SK-N-SH treated with all-trans-retinoic acid at 6 μM for 48 hours (cell line): Measurements from ENCODE around the gene CHST8.

ENCODE experiments used
- ATAC-seq: fragments of 200-7000 bp; cut with Tn5 transposase; 3 replicates; pipeline ENCODE4 v1.9.1; 2020; ENCODE audit warnings: mild to moderate bottlenecking, moderate library complexity
- BACH2 ChIP-seq: fragments of 250-450 bp; sonication (Bioruptor Pico); IDR thresholded peaks from 2 replicates; pipeline ENCODE4 v1.9.0; 2021; ENCODE audit warnings: mild to moderate bottlenecking, borderline replicate concordance
- CREB5 ChIP-seq: fragments of 250-450 bp; sonication (Bioruptor Pico); IDR thresholded peaks from 2 replicates; pipeline ENCODE4 v1.5.1; 2020; ENCODE audit warnings: low read depth, mild to moderate bottlenecking, moderate library complexity
- CSDC2 ChIP-seq: fragments of 250-450 bp; sonication (Bioruptor Pico); IDR thresholded peaks from 2 replicates; pipeline ENCODE4 v1.5.0; 2020; ENCODE audit warnings: mild to moderate bottlenecking, moderate library complexity
- ESRRG ChIP-seq: fragments of 250-450 bp; sonication (Bioruptor Pico); IDR thresholded peaks from 2 replicates; pipeline ENCODE4 v1.6.1; 2021; ENCODE audit warnings: mild to moderate bottlenecking
- ISL1 ChIP-seq: fragments of 250-450 bp; sonication (Bioruptor Pico); IDR thresholded peaks from 2 replicates; pipeline ENCODE4 v2.1.2; 2022; ENCODE audit warnings: mild to moderate bottlenecking, moderate library complexity
- OSR1 ChIP-seq: fragments of 250-450 bp; sonication (Bioruptor Pico); IDR thresholded peaks from 2 replicates; pipeline ENCODE4 v1.8.0; 2022; ENCODE audit warnings: moderate library complexity, mild to moderate bottlenecking, inconsistent platforms
- PPARA ChIP-seq: fragments of 250-450 bp; sonication (Bioruptor Pico); IDR thresholded peaks from 2 replicates; pipeline ENCODE4 v1.5.0; 2020; ENCODE audit warnings: mild to moderate bottlenecking, borderline replicate concordance
- RARB ChIP-seq: fragments of 250-450 bp; sonication (Bioruptor Pico); IDR thresholded peaks from 2 replicates; pipeline ENCODE4 v1.8.0; 2021; ENCODE audit warnings: mild to moderate bottlenecking, moderate library complexity
- SNAI2 ChIP-seq: fragments of 250-450 bp; sonication (Bioruptor Pico); IDR thresholded peaks from 2 replicates; pipeline ENCODE4 v1.5.0; 2020; ENCODE audit warnings: mild to moderate bottlenecking, moderate library complexity
- TCF4 ChIP-seq: fragments of 250-450 bp; sonication (Bioruptor Pico); IDR thresholded peaks from 2 replicates; pipeline ENCODE4 v1.8.0; 2021; ENCODE audit warnings: mild to moderate bottlenecking, moderate library complexity, borderline replicate concordance
- TOX ChIP-seq: fragments of 250-450 bp; sonication (Bioruptor Pico); IDR thresholded peaks from 2 replicates; pipeline ENCODE4 v1.8.0; 2021; ENCODE audit warnings: mild to moderate bottlenecking, moderate library complexity, borderline replicate concordance
- TSHZ2 ChIP-seq: fragments of 250-450 bp; sonication (Bioruptor Pico); IDR thresholded peaks from 2 replicates; pipeline ENCODE4 v1.5.0; 2020; ENCODE audit warnings: mild to moderate bottlenecking, moderate library complexity
- ZFP30 ChIP-seq: fragments of 450-650 bp; formaldehyde crosslinking; IDR thresholded peaks from 2 replicates; pipeline ENCODE4 v1.5.0; 2022; ENCODE audit warnings: mild to moderate bottlenecking, moderate library complexity
- ZNF70 ChIP-seq: fragments of 450-650 bp; formaldehyde crosslinking; IDR thresholded peaks from 2 replicates; pipeline ENCODE4 v1.5.0; 2020; ENCODE audit warnings: mild to moderate bottlenecking, moderate library complexity
- ZNF8 ChIP-seq: fragments of 450-650 bp; formaldehyde crosslinking; IDR thresholded peaks from 2 replicates; pipeline ENCODE4 v1.5.0; 2020; ENCODE audit warnings: mild to moderate bottlenecking, moderate library complexity
- TF ChIP-seq, protein P1 (sequence below): fragments of 250-450 bp; sonication (Bioruptor Pico); IDR thresholded peaks from 2 replicates; pipeline ENCODE4 v1.8.0; 2021; ENCODE audit warnings: low read depth, mild to moderate bottlenecking, moderate library complexity, borderline replicate concordance
- TF ChIP-seq, protein P2 (sequence below): fragments of 250-450 bp; sonication (Bioruptor Pico); IDR thresholded peaks from 2 replicates; pipeline ENCODE4 v1.5.1; 2021; ENCODE audit warnings: mild to moderate bottlenecking, moderate library complexity
- TF ChIP-seq, protein P3 (sequence below): fragments of 250-450 bp; sonication (Bioruptor Pico); IDR thresholded peaks from 2 replicates; pipeline ENCODE4 v1.8.0; 2020; ENCODE audit warnings: mild to moderate bottlenecking, moderate library complexity, borderline replicate concordance

Gene CHST8

DNA sequence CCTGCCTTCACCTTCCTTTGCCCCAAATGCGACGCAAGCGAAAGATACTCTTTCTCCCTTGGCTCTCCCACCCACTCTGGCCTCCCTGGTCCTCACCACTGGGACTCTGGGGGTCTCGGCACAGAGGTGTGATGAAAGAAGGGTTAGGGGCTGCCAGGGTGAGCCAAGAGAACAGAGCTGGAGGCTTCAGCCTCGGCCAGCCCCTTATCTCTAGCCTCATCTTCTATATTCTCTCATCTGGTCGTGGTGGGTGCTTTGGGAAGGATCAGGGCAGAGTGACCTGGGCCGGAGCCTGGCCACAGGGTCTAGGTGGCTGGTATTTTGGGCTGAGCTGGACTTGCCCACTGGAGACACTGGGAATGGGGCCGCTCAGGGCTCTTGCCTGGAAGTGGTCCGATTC lies 103.8 kb downstream of the CHST8 start:
- TF ChIP-seq TCF4 (CRISPR knock-in tag) (no peak), ZNF8 (CRISPR knock-in tag) (no peak)
- ATAC-seq = no peak

DNA sequence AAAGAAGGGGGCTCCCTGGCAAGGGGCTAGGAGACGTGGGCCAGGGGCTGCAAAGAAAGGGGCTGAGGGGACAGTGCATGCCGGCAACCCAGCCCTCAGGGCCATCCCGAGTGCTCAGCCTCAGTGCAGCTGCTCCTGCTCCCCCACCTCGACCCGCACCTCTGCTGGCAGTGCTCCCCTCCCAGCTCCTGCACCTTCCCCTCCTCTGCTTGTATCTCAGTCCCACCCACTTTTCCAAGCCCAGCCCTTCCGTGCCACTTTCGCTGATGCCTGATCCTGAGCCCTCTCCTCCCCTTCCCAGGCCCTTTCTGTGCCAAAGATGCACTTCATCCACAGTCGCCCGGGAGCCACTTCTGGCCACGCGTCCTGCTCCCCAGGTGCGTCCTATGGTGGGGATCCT lies 105.0 kb downstream of the CHST8 start:
- ATAC-seq = no peak

GRCh38 chr19:33727331-33727998 lies 105.7 kb downstream of the CHST8 start:
- no peak for TF ChIP-seq ISL1 (CRISPR knock-in tag)
- no peak for TF ChIP-seq TSHZ2 (CRISPR knock-in tag)
- no peak for TF ChIP-seq TOX
- TF ChIP-seq, protein P1, sequence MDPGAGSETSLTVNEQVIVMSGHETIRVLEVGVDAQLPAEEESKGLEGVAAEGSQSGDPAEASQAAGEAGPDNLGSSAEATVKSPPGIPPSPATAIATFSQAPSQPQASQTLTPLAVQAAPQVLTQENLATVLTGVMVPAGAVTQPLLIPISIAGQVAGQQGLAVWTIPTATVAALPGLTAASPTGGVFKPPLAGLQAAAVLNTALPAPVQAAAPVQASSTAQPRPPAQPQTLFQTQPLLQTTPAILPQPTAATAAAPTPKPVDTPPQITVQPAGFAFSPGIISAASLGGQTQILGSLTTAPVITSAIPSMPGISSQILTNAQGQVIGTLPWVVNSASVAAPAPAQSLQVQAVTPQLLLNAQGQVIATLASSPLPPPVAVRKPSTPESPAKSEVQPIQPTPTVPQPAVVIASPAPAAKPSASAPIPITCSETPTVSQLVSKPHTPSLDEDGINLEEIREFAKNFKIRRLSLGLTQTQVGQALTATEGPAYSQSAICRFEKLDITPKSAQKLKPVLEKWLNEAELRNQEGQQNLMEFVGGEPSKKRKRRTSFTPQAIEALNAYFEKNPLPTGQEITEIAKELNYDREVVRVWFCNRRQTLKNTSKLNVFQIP (CRISPR knock-in tag) = no peak
- TF ChIP-seq SNAI2 = no peak
- no peak for TF ChIP-seq CSDC2
- TF ChIP-seq TCF4 (CRISPR knock-in tag) = no peak
- no peak for TF ChIP-seq PPARA
- TF ChIP-seq RARB (CRISPR knock-in tag) = no peak
- TF ChIP-seq CREB5 = no peak
- TF ChIP-seq ZNF8 (CRISPR knock-in tag) = no peak
- no peak for ATAC-seq

More for the DNA sequence above, 105.0 kb downstream of the CHST8 start:
- TF ChIP-seq CSDC2 (no peak), ESRRG (CRISPR knock-in tag) (no peak), BACH2 (CRISPR knock-in tag) (no peak), ZNF70 (CRISPR knock-in tag) (no peak), ZNF8 (CRISPR knock-in tag) (no peak), TCF4 (CRISPR knock-in tag) (no peak), ISL1 (CRISPR knock-in tag) (no peak), OSR1 (CRISPR knock-in tag) (no peak), ZFP30 (no peak), TSHZ2 (CRISPR knock-in tag) (no peak)
- TF ChIP-seq, protein P2, sequence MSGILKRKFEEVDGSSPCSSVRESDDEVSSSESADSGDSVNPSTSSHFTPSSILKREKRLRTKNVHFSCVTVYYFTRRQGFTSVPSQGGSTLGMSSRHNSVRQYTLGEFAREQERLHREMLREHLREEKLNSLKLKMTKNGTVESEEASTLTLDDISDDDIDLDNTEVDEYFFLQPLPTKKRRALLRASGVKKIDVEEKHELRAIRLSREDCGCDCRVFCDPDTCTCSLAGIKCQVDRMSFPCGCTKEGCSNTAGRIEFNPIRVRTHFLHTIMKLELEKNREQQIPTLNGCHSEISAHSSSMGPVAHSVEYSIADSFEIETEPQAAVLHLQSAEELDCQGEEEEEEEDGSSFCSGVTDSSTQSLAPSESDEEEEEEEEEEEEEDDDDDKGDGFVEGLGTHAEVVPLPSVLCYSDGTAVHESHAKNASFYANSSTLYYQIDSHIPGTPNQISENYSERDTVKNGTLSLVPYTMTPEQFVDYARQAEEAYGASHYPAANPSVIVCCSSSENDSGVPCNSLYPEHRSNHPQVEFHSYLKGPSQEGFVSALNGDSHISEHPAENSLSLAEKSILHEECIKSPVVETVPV = no peak
- TF ChIP-seq, protein P3, sequence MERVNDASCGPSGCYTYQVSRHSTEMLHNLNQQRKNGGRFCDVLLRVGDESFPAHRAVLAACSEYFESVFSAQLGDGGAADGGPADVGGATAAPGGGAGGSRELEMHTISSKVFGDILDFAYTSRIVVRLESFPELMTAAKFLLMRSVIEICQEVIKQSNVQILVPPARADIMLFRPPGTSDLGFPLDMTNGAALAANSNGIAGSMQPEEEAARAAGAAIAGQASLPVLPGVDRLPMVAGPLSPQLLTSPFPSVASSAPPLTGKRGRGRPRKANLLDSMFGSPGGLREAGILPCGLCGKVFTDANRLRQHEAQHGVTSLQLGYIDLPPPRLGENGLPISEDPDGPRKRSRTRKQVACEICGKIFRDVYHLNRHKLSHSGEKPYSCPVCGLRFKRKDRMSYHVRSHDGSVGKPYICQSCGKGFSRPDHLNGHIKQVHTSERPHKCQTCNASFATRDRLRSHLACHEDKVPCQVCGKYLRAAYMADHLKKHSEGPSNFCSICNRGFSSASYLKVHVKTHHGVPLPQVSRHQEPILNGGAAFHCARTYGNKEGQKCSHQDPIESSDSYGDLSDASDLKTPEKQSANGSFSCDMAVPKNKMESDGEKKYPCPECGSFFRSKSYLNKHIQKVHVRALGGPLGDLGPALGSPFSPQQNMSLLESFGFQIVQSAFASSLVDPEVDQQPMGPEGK (CRISPR knock-in tag) = no peak
